Epithelial cell of proximal tubule (primary cell): ENCODE data around the gene MEIS1. TPM values are rescaled to one million over a fixed set of nuclear protein-coding genes. Genes with fewer than 3 reads are reported as not detected.
"Not testable (repeated sequence)": the region's sequence is repeated elsewhere in the genome, so short reads cannot be mapped to it uniquely, and the experiment has no call there.

ENCODE experiments used
- DNase-seq: peaks from one replicate; pipeline ENCODE4 v3.0.0-alpha.2; 2011; ENCODE audit warnings: low read depth
- H3K4me3 ChIP-seq: 2 replicates; pipeline ENCODE4 v1.5.1; 2011; ENCODE audit warnings: low read depth, mild to moderate bottlenecking, low read length
- total RNA-seq: library from RNA; depleted of rRNA; stranded (reverse); fragments of >200 nt; gene quantifications from 2 replicates; pipeline ENCODE4 v1.2.3, GENCODE V29; 2015
- TF ChIP-seq, protein P1 (sequence below): conservative IDR thresholded peaks from 2 replicates; pipeline ENCODE4 v1.5.1; 2012; ENCODE audit warnings: low read depth, mild to moderate bottlenecking, low read length

Gene MEIS1
- 0.23 and 3.5 TPM in 2 replicates for total RNA-seq

DNA sequence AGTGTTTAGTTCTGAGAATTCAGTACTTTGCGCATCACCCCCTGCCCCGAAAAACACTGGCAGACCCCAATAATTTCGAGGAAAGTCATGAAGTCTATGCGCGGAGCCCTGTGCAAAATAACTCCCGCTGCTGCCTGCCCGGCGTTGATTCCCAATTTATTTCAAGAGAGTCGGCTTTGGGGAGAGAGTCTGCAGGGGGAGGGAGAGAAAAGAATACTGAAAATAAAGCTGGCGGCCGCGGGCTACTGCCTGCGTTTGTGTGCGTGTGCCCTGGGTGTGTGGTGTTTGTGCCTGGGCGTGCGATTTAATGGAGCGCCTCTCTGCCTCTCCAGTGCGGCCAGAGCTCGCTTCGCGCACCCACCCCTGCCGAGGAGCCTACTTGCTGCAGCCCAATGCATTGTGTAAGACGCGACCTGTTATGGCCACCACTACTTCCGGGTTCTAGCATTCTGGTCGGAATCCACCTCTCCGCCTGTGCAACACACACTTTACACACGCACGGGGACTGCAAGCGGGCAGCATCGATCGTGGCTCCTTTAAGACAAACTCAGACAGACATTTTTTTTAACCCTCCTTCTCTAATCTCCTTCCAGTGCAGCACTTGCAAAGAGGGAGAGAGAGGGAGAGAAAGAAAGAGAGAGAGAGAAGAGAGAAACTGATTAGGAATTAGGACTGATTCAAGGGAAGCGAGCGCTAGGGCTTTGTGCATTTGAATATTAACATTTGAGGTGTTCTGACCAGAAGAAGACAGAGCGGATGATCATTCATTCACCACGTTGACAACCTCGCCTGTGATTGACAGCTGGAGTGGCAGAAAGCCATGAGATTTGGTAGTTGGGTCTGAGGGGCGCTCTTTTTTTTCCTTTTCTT lies at the start of gene MEIS1:
Gene MEIS1 (plus strand): TSS at position 447 of the 870 bp plus-strand sequence. CDS start 732 bp downstream, outside the sequence.
- H3K4me3 ChIP-seq = peak within 1 kb of the TSS; percentile 65
- TF ChIP-seq, protein P1, sequence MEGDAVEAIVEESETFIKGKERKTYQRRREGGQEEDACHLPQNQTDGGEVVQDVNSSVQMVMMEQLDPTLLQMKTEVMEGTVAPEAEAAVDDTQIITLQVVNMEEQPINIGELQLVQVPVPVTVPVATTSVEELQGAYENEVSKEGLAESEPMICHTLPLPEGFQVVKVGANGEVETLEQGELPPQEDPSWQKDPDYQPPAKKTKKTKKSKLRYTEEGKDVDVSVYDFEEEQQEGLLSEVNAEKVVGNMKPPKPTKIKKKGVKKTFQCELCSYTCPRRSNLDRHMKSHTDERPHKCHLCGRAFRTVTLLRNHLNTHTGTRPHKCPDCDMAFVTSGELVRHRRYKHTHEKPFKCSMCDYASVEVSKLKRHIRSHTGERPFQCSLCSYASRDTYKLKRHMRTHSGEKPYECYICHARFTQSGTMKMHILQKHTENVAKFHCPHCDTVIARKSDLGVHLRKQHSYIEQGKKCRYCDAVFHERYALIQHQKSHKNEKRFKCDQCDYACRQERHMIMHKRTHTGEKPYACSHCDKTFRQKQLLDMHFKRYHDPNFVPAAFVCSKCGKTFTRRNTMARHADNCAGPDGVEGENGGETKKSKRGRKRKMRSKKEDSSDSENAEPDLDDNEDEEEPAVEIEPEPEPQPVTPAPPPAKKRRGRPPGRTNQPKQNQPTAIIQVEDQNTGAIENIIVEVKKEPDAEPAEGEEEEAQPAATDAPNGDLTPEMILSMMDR = no peak
- DNase-seq = peak; percentile 82

DNA sequence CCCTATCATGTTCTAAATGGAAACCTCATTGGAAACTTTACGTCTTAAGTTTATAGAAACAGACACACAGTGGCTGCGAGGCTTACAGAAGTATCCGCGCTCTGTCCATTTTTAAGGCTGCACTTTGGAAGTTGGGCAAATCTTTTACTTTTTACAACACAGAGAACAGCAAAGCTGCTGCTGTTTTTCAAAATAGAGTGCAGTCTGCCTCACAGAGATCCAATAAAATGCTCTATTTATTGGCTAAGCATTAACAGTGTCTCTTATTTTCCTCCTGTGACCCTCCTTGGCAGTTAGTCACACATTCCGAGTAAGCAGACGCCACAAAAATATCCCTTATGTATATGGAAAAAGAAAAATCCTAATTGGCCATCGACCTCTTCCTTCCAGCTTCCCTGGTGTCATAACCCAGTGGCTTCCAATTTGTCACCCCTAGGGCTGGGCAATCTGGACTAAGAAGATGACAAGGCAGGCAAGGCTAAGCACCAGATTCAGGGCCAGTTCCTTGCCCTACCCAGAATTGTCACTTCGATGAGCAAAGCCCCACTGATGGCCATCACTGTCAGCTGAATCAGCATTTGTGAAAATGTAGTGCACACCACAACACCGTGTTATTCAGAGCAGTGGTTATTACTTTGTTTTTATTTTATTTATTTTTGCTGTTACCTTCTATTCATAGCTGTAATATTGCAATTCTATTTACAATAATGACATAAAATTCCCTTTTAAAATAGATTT lies 47.7 kb upstream of the MEIS1 start:
- TF ChIP-seq, protein P1 = no peak
- no peak for DNase-seq

DNA sequence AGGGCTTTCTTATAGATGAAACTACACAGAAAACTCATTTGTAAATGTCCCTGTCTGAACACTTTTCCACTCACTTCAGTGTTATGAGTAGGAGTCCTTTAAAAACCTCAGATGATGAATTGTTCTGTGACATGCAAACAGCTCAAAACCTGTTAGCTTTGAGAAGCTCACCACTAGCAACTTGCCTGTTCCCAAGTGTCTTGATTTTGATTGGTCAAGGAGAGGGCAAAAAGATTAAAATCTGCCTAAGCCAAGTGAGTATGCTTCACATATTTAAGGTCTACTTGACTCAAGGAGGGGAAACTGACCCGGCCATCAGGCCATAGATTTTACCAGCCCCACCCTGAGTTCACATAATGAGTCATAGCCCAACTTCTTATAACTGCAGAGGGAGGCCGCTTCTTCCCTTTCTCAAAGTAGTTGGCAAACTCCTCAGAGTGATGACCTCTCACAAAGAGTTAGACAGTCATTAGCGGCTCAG lies 45.2 kb upstream of the MEIS1 start:
- no peak for DNase-seq

More for the DNA sequence above, 47.7 kb upstream of the MEIS1 start:
- H3K4me3 ChIP-seq = no peak overlapping the region

DNA sequence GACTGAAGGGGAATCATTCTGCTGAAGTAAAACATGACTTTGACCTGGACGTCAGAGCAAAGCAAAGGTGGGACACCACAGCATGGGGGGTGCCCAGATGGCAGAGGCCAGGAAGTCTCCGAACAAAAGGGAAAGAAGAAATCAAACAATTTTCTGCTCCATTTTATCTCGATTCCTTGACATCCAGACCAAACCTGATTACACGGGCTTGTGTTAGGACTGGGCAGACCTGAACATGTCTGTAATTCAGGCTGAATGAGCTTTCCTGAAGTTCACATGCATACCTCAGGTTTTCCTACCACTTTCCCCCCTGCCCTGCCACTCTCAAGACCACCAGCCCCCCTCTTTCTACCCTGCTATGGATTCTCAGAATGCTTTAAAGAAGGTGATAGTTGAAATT lies 44.8 kb upstream of the MEIS1 start:
- no peak for DNase-seq
- H3K4me3 ChIP-seq = no peak overlapping the region
- TF ChIP-seq, protein P1 = no peak

More for the DNA sequence above, 45.2 kb upstream of the MEIS1 start:
- H3K4me3 ChIP-seq = no peak overlapping the region
- TF ChIP-seq, protein P1 = no peak

DNA sequence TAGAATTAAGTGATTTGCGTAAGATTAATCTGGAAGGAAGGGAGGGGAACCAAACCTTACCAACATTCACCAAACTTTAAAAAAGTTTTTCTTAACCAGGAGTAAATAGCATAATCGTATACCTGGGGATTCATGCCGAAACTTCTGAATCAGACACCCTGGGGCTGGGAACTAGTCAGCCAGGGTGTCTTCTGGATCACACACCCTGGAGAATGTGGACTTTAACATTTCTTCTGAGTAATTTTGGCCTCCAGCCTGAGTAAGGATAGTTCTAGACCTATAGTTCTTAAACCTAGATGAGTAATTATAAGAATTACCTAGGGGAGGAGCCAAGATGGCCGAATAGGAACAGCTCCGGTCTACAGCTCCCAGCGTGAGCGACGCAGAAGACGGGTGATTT lies 44.1 kb upstream of the MEIS1 start:
- TF ChIP-seq, protein P1 = no peak
- DNase-seq = no peak
- no peak overlapping the region for H3K4me3 ChIP-seq

DNA sequence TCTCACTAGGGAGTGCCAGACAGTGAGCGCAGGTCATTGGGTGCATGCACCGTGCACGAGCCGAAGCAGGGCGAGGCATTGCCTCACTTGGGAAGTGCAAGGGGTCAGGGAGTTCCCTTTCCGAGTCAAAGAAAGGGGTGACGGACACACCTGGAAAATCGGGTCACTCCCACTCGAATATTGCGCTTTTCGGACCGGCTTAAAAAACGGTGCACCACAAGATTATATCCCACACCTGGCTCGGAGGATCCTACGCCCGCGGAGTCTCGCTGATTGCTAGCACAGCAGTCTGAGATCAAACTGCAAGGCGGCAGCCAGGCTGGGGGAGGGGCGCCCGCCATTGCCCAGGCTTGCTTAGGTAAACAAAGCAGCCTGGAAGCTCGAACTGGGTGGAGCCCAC lies 43.7 kb upstream of the MEIS1 start:
- H3K4me3 ChIP-seq, DNase-seq: not testable (repeated sequence)

DNA sequence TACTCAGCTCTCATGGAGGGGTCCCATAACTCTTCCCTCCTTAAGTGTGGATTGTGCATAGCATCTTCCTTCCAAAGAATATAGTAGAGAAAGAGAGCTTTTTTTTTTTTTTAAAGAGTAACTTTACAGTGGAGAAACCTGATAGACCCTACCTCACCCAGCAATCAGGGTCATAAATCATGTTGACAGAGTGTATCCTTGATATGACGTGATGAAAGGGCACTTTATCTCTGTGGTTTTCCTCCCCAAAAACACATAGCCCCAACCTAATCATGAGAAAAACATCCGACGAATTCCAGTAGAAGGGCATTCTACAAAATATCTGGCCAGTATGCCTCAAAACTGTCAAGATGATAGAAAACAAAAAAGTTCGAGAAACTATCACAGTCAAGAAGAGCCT lies 29.5 kb upstream of the MEIS1 start:
- H3K4me3 ChIP-seq = no peak overlapping the region
- TF ChIP-seq, protein P1 = no peak
- no peak for DNase-seq
